GM10266 (cell line): ENCODE data around the gene HMGB4.

Experiments used
- DNase-seq: peaks from one replicate; pipeline ENCODE4 v3.0.0; 2012; ENCODE audit errors: extremely low spot score
- TF ChIP-seq, protein P1 (sequence below): IDR thresholded peaks from 2 replicates; pipeline ENCODE4 v1.5.1; 2012; ENCODE audit warnings: mild to moderate bottlenecking, low read depth; ENCODE audit not compliant: control insufficient read depth, insufficient read depth; ENCODE audit errors: missing control alignments

The HMGB4 gene

GRCh38 chr1:33821291-33821690 is 42.6 kb upstream of the HMGB4 start:
- TF ChIP-seq, protein P1, sequence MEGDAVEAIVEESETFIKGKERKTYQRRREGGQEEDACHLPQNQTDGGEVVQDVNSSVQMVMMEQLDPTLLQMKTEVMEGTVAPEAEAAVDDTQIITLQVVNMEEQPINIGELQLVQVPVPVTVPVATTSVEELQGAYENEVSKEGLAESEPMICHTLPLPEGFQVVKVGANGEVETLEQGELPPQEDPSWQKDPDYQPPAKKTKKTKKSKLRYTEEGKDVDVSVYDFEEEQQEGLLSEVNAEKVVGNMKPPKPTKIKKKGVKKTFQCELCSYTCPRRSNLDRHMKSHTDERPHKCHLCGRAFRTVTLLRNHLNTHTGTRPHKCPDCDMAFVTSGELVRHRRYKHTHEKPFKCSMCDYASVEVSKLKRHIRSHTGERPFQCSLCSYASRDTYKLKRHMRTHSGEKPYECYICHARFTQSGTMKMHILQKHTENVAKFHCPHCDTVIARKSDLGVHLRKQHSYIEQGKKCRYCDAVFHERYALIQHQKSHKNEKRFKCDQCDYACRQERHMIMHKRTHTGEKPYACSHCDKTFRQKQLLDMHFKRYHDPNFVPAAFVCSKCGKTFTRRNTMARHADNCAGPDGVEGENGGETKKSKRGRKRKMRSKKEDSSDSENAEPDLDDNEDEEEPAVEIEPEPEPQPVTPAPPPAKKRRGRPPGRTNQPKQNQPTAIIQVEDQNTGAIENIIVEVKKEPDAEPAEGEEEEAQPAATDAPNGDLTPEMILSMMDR: no peak
- DNase-seq: no peak

GRCh38 chr1:33822396-33822795 is 41.5 kb upstream of the HMGB4 start:
- TF ChIP-seq, protein P1: no peak
- DNase-seq: no peak

DNA sequence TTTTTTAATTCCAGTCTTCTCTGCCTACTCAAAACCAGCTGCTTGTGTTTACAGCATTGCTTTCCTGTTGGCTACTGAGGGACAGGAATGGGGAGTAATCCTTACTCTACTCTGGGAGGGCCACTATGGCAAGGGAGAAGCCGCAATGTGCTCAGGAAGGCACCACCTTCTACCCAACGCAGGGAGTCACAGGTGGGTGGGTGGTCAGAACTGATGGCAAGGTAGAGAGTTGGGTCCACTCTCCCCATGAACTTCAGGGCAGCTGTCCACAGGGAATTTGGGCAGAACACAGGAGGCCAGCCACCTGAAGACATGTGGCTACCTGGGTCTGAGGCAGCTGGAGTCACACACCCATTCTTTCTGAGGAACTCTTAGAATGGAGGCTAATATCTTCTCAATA is 40.5 kb upstream of the HMGB4 start:
- TF ChIP-seq, protein P1: no peak
- no peak for DNase-seq

GRCh38 chr1:33823830-33824229 is 40.0 kb upstream of the HMGB4 start:
- TF ChIP-seq, protein P1: no peak
- DNase-seq: no peak

- TF ChIP-seq, protein P1: no peak
- no peak for DNase-seq
Observed at GRCh38 chr1:33824321-33824720, 39.6 kb upstream of the HMGB4 start.

DNA sequence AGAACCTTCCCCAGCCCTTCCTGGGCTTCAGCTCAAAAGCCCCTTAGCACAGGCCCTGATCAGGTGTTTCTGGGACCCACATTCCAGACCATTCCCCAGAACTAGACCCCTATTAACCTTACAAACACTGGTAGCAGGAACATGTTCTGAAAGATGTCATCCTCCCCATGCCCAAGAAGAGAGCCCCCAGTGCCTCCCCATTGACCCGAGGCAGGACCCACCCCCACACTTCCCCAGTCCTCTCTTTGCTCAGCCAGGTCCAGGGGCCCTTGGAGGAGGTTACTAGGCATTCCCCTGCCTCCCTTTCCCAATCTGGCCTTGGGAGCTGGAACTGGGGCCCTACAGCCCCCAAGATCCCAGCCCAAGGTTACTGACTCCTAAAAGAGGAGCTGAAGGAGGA is 38.9 kb upstream of the HMGB4 start:
- TF ChIP-seq, protein P1: no peak
- no peak for DNase-seq

DNA sequence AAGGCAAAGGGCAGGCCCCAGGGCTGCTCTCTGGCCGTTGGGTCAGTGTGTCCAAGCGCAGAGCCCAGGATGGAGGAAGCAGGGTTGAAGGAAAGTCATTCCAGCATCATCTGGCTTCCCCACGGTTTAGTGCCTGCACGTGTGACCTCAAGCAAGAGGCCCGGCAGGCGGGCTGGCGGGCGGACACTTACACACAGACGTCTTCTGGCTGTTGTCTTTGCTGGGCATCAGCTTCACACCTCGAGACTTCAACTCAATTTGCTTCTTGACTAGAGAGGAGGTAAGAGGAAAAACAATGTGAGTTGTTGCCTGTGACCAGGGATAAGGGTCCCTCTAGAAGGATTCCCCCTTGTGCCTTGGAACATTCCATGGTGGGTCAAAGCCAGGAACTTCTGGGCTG is 38.4 kb upstream of the HMGB4 start:
- TF ChIP-seq, protein P1: no peak
- no peak for DNase-seq
